Spleen (tissue), 7 donors: Measurements from ENCODE around the gene GNG7.

Source experiments
- CTCF ChIP-seq, 11 experiments: fragments of 200-600 bp in 7 of 11; fragments of 450-650 bp in 4 of 11; sonication (generic) in 4 of 11; IDR thresholded peaks in 8 of 11; conservative IDR thresholded peaks in 3 of 11; 1 replicate in 7 of 11; 2 replicates in 4 of 11; pipeline versions ENCODE4 v1.4.0 to v1.8.0; 2016 to 2021; ENCODE audit warnings: antibody characterized with exemption in 11 of 11, inconsistent platforms in 4 of 11, mild to moderate bottlenecking in 1 of 11
- POLR2A ChIP-seq, 3 donors: fragments of 450-650 bp; IDR thresholded peaks; one replicate each; pipeline ENCODE4 v1.5.1; 2017; ENCODE audit warnings: antibody characterized with exemption in 3 of 3, mild to moderate bottlenecking in 1 of 3
- POLR2AphosphoS5 ChIP-seq, 3 donors: sonication (generic); formaldehyde crosslinking; IDR thresholded peaks; one replicate each; pipeline ENCODE4 v1.5.1; 2017; ENCODE audit warnings: antibody characterized with exemption in 3 of 3
- donor health status: DM: no; HTN: no; CAD: no; lungs with moderate emphysema.
- donor health status: DM: no; HTN: no; CAD: no.
- donor health status: DM: no; HTN: no; CAD: no.

- TF ChIP-seq POLR2A (IDR thresholded peaks at IDR 0.05) (no peak), POLR2AphosphoS5 (IDR thresholded peaks at IDR 0.05) (peak in 2 of 3 donors; percentile 54 to 77), CTCF (IDR thresholded peaks at IDR 0.05 in 8 of 11, conservative IDR thresholded peaks at IDR 0.05 in 3 of 11) (no peak)
Observed at GRCh38 chr19:2678044-2678671, 24.3 kb downstream of the GNG7 start.
